ENCODE measurements around the gene DYNLL2. TPM values are rescaled to one million over a fixed set of nuclear protein-coding genes. Genes with fewer than 3 reads are reported as not detected.

DYNLL2 gene
- 9.4 and 13.1 TPM in 2 replicates for total RNA-seq

GRCh38 chr17:58082870-58083490, at the start of gene DYNLL2:
DYNLL2 (plus strand) TSS chr17:58083419; CDS start chr17:58087091, 3,672 bp downstream.

Other genes with a start within 250 kb of the DYNLL2 start
- gene MRPS23, start 233.4 kb upstream of the DYNLL2 start, total RNA-seq, result 9.7 and 15.0 TPM in 2 replicates
- gene CUEDC1, start 128.0 kb upstream of the DYNLL2 start, total RNA-seq, result 21.2 and 21.6 TPM in 2 replicates
- 18.1 and 29.1 TPM in 2 replicates for gene VEZF1, start 95.2 kb upstream of the DYNLL2 start, total RNA-seq
- gene SRSF1, start 76.2 kb upstream of the DYNLL2 start, total RNA-seq, result 98.4 and 117 TPM in 2 replicates
- not detected in 2 replicates for gene OR4D1, start 65.0 kb downstream of the DYNLL2 start, total RNA-seq
- gene OR4D2, start 83.6 kb downstream of the DYNLL2 start, total RNA-seq, result not detected in 2 replicates
- not detected in 2 replicates for gene EPX, start 109.3 kb downstream of the DYNLL2 start, total RNA-seq
- gene MKS1, start 135.8 kb downstream of the DYNLL2 start, total RNA-seq, result 7.9 and 8.3 TPM in 2 replicates
- gene LPO, start 155.2 kb downstream of the DYNLL2 start, total RNA-seq, result not detected in 2 replicates
- gene MPO, start 197.5 kb downstream of the DYNLL2 start, total RNA-seq, result 0.06 TPM in 1 of 2 replicates, not detected in the other
- gene TSPOAP1, start 245.4 kb downstream of the DYNLL2 start, total RNA-seq, result 0.05 and 0.12 TPM in 2 replicates